HAP-1 (cell line): ENCODE measurements around the gene IRAK3.

Source experiments
- DNase-seq, 2 experiments: peaks; one replicate each; pipeline ENCODE4 v3.0.0-alpha.2; 2016 to 2020; ENCODE audit warnings: low spot score in 2 of 2
- H3K27me3 ChIP-seq: fragments of 250-450 bp; sonication (Bioruptor Pico); 2 replicates; pipeline ENCODE4 v1.5.1; 2020; ENCODE audit warnings: low read depth, mild to moderate bottlenecking, moderate library complexity
- H3K36me3 ChIP-seq: fragments of 250-450 bp; sonication (Bioruptor Pico); replicated peaks from 2 replicates; pipeline ENCODE4 v1.5.1; 2020; ENCODE audit warnings: mild to moderate bottlenecking
- H3K4me1 ChIP-seq: fragments of 250-450 bp; sonication (Bioruptor Pico); 2 replicates; pipeline ENCODE4 v1.5.1; 2020; ENCODE audit warnings: mild to moderate bottlenecking
- H3K4me3 ChIP-seq: fragments of 250-450 bp; sonication (Bioruptor Pico); 2 replicates; pipeline ENCODE4 v1.5.1; 2020; ENCODE audit warnings: mild to moderate bottlenecking, moderate library complexity
- H3K9me3 ChIP-seq: fragments of 250-450 bp; sonication (Bioruptor Pico); 2 replicates; pipeline ENCODE4 v1.5.1; 2020; ENCODE audit warnings: mild to moderate bottlenecking, moderate library complexity
- in situ Hi-C: fragments of 300-500 bp; cut with MboI; formaldehyde crosslinking; loops from 3 replicates; pipeline ENCODE4 v1.14.3; 2020; ENCODE audit warnings: low sequenced_read_pairs, inconsistent platforms, mixed read lengths

IRAK3 gene, protein sequence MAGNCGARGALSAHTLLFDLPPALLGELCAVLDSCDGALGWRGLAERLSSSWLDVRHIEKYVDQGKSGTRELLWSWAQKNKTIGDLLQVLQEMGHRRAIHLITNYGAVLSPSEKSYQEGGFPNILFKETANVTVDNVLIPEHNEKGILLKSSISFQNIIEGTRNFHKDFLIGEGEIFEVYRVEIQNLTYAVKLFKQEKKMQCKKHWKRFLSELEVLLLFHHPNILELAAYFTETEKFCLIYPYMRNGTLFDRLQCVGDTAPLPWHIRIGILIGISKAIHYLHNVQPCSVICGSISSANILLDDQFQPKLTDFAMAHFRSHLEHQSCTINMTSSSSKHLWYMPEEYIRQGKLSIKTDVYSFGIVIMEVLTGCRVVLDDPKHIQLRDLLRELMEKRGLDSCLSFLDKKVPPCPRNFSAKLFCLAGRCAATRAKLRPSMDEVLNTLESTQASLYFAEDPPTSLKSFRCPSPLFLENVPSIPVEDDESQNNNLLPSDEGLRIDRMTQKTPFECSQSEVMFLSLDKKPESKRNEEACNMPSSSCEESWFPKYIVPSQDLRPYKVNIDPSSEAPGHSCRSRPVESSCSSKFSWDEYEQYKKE

DNA sequence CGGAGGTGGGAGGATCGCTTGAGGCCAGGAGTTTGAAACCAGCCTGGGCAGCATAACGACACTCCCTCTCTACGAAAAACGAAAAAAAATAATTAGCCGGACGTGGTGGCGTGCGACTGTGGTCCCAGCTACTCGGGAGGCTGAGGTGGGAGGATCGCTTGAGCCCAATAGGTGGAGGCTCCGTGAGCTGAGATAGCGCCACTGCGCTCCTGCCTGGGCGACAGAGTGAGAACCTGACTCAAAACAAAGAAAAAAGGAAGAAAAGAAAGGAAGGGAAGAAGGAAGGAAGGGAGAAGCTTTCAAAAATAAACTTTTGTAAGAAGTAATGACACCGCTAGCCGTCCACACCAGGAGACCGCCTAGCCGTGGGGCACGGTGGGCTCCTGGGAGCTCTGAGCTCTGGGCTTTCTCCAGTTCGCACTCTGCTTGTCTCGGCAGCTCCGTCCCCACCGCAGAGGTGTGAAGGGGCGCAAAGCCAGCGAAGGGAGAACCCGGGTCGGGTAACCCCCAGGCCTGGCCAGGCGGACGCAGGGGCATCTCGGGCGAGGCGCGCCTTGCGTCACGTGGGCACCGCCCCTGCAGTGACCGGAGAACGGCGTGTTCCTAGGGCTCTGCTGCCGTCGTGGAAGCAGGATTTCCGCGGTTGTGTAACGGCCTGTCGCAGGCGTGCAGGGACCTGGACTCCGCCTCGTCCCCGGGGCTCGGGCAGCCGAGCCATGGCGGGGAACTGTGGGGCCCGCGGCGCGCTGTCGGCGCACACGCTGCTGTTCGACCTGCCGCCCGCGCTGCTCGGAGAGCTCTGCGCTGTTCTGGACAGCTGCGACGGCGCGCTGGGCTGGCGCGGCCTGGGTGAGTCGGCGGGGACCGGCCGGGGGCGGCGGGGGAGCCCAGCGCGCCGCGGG, at the start of gene IRAK3:
Gene IRAK3, plus strand, starts transcription at position 631 of the 902 bp plus-strand sequence. Its CDS starts 86 bp downstream, at position 717.
- peak within 1 kb of the TSS; percentile 9; the same call in 1 of the 2 replicates for H3K4me3 ChIP-seq
- no peaks in the 10 kb centered on the region for H3K4me1 ChIP-seq
- in situ Hi-C loops: no loop called here
- H3K36me3 ChIP-seq: no peaks in the 10 kb centered on the region
- DNase-seq: peak in 1 of 2 experiments; percentile 35
- H3K27me3 ChIP-seq: peaks cover 8% of the 10 kb centered on the region; the same call in 1 of the 2 replicates
- no peaks in the 10 kb centered on the region for H3K9me3 ChIP-seq

DNA sequence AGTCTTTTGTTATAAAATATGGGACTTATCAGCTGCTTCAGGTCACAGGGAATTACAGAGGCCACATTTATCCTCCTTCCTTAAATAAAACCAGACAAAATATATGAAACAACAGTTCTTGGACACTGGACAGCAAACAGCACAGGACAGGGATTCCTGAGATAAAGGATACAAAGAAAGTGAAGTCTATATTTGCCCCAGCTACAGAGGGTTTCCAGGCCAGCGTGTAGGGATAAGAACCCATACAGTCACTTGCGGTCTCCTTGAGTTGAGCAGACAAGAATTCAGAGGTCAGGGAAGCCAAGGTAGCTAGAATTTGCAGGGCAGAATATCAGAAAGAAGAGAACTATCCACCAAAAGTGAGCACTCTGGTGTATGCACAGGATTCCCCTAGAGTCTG, 49.7 kb upstream of the IRAK3 start:
- no peaks in the 10 kb centered on the region for H3K4me1 ChIP-seq
- H3K36me3 ChIP-seq: no peaks in the 10 kb centered on the region; the same call in 1 of the 2 replicates
- no peaks in the 10 kb centered on the region for H3K27me3 ChIP-seq
- in situ Hi-C loops: no loop called here
- DNase-seq: no peak
- no peak overlapping the region for H3K4me3 ChIP-seq
- H3K9me3 ChIP-seq: peaks cover 4% of the 10 kb centered on the region

GRCh38 chr12:66140731-66141130, 48.3 kb upstream of the IRAK3 start:
- in situ Hi-C loops: no loop called here
- Histone ChIP-seq H3K4me3 (no peak overlapping the region), H3K4me1 (no peaks in the 10 kb centered on the region), H3K9me3 (peaks cover 4% of the 10 kb centered on the region), H3K27me3 (no peaks in the 10 kb centered on the region), H3K36me3 (no peaks in the 10 kb centered on the region; the same call in 1 of the 2 replicates)
- DNase-seq: no peak

DNA sequence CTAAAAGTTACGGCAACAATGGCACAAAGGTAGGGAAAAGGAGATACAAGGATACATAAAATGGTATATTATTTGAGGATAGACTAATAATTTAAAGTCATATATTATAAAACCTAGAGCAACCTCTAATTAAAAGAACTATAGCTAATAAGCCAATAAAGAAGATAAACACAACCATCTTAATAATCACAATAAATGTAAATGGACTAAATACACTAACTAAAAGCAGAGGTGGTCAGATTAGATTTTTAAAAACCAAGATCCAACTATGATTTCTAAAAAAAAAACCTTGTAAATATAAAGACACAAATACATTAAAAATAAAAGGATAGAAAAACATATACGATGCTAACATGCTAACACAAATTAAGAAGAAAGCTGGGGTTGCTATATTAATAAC, 47.7 kb upstream of the IRAK3 start:
- H3K9me3 ChIP-seq: peaks cover 4% of the 10 kb centered on the region
- in situ Hi-C loops: no loop called here
- no peak for DNase-seq
- no peaks in the 10 kb centered on the region for H3K27me3 ChIP-seq
- no peaks in the 10 kb centered on the region; the same call in 1 of the 2 replicates for H3K36me3 ChIP-seq
- H3K4me1 ChIP-seq: no peaks in the 10 kb centered on the region
- no peak overlapping the region for H3K4me3 ChIP-seq

DNA sequence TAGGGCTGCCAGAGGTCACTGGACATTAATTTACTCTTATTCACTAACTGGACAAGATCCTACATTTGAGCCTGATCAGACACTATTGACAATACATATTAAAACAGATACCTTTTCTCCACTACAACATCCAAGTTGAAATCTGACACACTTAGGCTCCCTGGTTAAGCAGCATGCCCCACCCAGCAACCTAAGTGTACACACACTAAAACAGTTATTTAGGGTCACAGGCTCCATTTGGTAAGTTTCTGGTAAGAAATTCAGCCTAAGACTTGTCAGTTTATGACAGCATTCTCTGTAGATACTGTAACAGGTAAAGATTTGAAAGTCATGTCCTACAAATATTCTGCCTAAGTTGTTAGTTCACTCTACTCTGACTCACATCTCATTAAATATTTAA, 46.2 kb upstream of the IRAK3 start:
- no peak for DNase-seq
- H3K9me3 ChIP-seq: peaks cover 4% of the 10 kb centered on the region
- H3K4me3 ChIP-seq: no peak overlapping the region
- no peaks in the 10 kb centered on the region; the same call in 1 of the 2 replicates for H3K36me3 ChIP-seq
- no peaks in the 10 kb centered on the region for H3K27me3 ChIP-seq
- no peaks in the 10 kb centered on the region for H3K4me1 ChIP-seq
- in situ Hi-C loops: no loop called here

DNA sequence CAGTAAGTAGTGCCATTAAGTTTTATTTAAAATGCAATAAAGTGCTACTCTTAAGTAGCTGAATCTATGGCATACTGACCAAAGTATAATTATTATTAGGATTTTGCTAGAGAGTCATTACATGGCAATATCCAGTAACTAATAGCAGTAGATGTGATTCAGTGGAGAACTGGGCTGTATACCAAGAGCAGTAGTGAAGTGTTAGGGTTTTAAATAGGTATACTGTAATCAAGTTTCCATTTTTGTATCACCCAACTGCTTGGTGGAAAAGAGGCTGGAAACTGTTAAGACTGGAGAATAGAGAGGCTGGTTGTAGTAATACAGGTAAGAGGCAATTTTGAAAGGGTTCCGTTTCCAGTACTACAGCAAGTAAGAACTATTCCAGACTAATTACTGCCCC, 45.1 kb upstream of the IRAK3 start:
- no peak overlapping the region for H3K4me3 ChIP-seq
- no peaks in the 10 kb centered on the region for H3K27me3 ChIP-seq
- in situ Hi-C loops: no loop called here
- no peaks in the 10 kb centered on the region for H3K4me1 ChIP-seq
- no peak for DNase-seq
- H3K9me3 ChIP-seq: peaks cover 4% of the 10 kb centered on the region
- no peaks in the 10 kb centered on the region for H3K36me3 ChIP-seq

GRCh38 chr12:66144791-66145754, 43.9 kb upstream of the IRAK3 start:
- Histone ChIP-seq H3K9me3 (peaks cover 4% of the 10 kb centered on the region), H3K4me3 (no peak overlapping the region), H3K4me1 (no peaks in the 10 kb centered on the region), H3K36me3 (no peaks in the 10 kb centered on the region), H3K27me3 (no peaks in the 10 kb centered on the region)
- DNase-seq: peak; percentile 22 to 28
- in situ Hi-C loops: no loop called here

GRCh38 chr12:66149702-66150398, 39.2 kb upstream of the IRAK3 start:
- in situ Hi-C loops: loop anchor here (25.0 kb wide), 1 partner anchor 262 kb away; no protein-coding TSS in a partner anchor
- Histone ChIP-seq H3K27me3 (no peaks in the 10 kb centered on the region), H3K4me3 (no peak overlapping the region), H3K9me3 (no peaks in the 10 kb centered on the region), H3K36me3 (no peaks in the 10 kb centered on the region), H3K4me1 (no peaks in the 10 kb centered on the region)
- no peak for DNase-seq

- no peaks in the 10 kb centered on the region for H3K9me3 ChIP-seq
- no peak overlapping the region for H3K4me3 ChIP-seq
- no peaks in the 10 kb centered on the region for H3K36me3 ChIP-seq
- in situ Hi-C loops: loop anchor here (25.0 kb wide), 1 partner anchor 260 kb away; no protein-coding TSS in a partner anchor
- no peak for DNase-seq
- no peaks in the 10 kb centered on the region for H3K4me1 ChIP-seq
- H3K27me3 ChIP-seq: no peaks in the 10 kb centered on the region
These were observed 36.3 kb upstream of the IRAK3 start for GRCh38 chr12:66152732-66153131.

GRCh38 chr12:66154776-66155175, 34.2 kb upstream of the IRAK3 start:
- Histone ChIP-seq H3K27me3 (no peaks in the 10 kb centered on the region), H3K4me3 (no peak overlapping the region), H3K36me3 (no peaks in the 10 kb centered on the region), H3K4me1 (no peaks in the 10 kb centered on the region), H3K9me3 (no peaks in the 10 kb centered on the region)
- no peak for DNase-seq
- in situ Hi-C loops: loop anchor here (25.0 kb wide), 1 partner anchor 258 kb away; no protein-coding TSS in a partner anchor

- Histone ChIP-seq H3K9me3 (no peaks in the 10 kb centered on the region), H3K4me1 (no peaks in the 10 kb centered on the region), H3K4me3 (no peak overlapping the region), H3K27me3 (no peaks in the 10 kb centered on the region), H3K36me3 (no peaks in the 10 kb centered on the region)
- in situ Hi-C loops: loop anchor here (25.0 kb wide), 1 partner anchor 256 kb away; no protein-coding TSS in a partner anchor
- DNase-seq: no peak
These were observed 32.4 kb upstream of the IRAK3 start for GRCh38 chr12:66156654-66157053.

- no peaks in the 10 kb centered on the region for H3K4me1 ChIP-seq
- no peaks in the 10 kb centered on the region for H3K36me3 ChIP-seq
- H3K27me3 ChIP-seq: no peaks in the 10 kb centered on the region
- no peak for DNase-seq
- H3K4me3 ChIP-seq: no peak overlapping the region
- in situ Hi-C loops: loop anchor here (25.0 kb wide), 1 partner anchor 253 kb away; no protein-coding TSS in a partner anchor
- H3K9me3 ChIP-seq: no peaks in the 10 kb centered on the region
These were observed 29.9 kb upstream of the IRAK3 start for GRCh38 chr12:66159123-66159522.
